OCI-LY7 (cell line): Measurements from ENCODE around the gene S100A8. TPM values are rescaled to one million over a fixed set of nuclear protein-coding genes. Genes with fewer than 3 reads are reported as not detected.

Experiments used
- Bru-seq: library from RNA; stranded (reverse); fragments of 400-500 nt; gene quantifications from one replicate; lab custom pipeline; 2021; lab: Mats Ljungman, UMichigan
- BruChase-seq, 2 experiments: library from RNA; stranded (reverse); fragments of 400-500 nt; gene quantifications; one replicate each; lab custom pipeline; 2021; lab: Mats Ljungman, UMichigan
- BruUV-seq: library from RNA; stranded (reverse); fragments of 400-500 nt; replicated peaks from 2 replicates; lab custom pipeline; 2021; lab: Mats Ljungman, UMichigan
- CTCF ChIA-PET: fragments of 300-600 bp; sonication (Branson Sonifier 250); formaldehyde crosslinking; loops from one replicate; lab custom pipeline; 2022; ENCODE audit warnings: antibody characterized with exemption; ENCODE audit not compliant: unreplicated experiment; lab: Charles Lee
- POLR2A ChIA-PET: fragments of 300-600 bp; sonication (Branson Sonifier 250); formaldehyde crosslinking; loops from one replicate; lab custom pipeline; 2022; ENCODE audit warnings: antibody characterized with exemption; lab: Charles Lee
- DNase-seq: peaks from one replicate; pipeline ENCODE4 v3.0.0-alpha.2; 2015; ENCODE audit warnings: low spot score
- H2AFZ ChIP-seq: fragments of 200-600 bp; sonication (generic), shearing (Covaris generic); 2 replicates; pipeline ENCODE4 v1.6.1; 2014; ENCODE audit warnings: mild to moderate bottlenecking, antibody characterized with exemption, low read length, moderate library complexity
- H3K27ac ChIP-seq: fragments of 200-600 bp; sonication (generic); 2 replicates; pipeline ENCODE4 v1.5.1; 2014; ENCODE audit warnings: mixed run types, low read depth, mild to moderate bottlenecking, moderate library complexity, low read length, inconsistent platforms; ENCODE audit not compliant: poor library complexity, severe bottlenecking
- H3K36me3 ChIP-seq: fragments of 200-600 bp; sonication (generic); 2 replicates; pipeline ENCODE4 v1.6.1; 2014; ENCODE audit warnings: mild to moderate bottlenecking, antibody characterized with exemption, low read length, moderate library complexity, mixed read lengths; ENCODE audit not compliant: insufficient read depth
- H3K4me1 ChIP-seq: fragments of 200-600 bp; sonication (generic); 2 replicates; pipeline ENCODE4 v1.5.1; 2014; ENCODE audit warnings: mild to moderate bottlenecking, low read length; ENCODE audit not compliant: insufficient read depth, poor library complexity, severe bottlenecking
- H3K4me2 ChIP-seq: fragments of 200-600 bp; sonication (generic); 2 replicates; pipeline ENCODE4 v1.6.1; 2014; ENCODE audit warnings: mild to moderate bottlenecking, low read length
- H3K4me3 ChIP-seq: fragments of 200-600 bp; sonication (generic); 2 replicates; pipeline ENCODE4 v1.5.1; 2014; ENCODE audit warnings: mild to moderate bottlenecking, low read depth, low read length; ENCODE audit not compliant: poor library complexity, severe bottlenecking
- H3K79me2 ChIP-seq: fragments of 200-600 bp; sonication (generic); 2 replicates; pipeline ENCODE4 v1.6.1; 2016; ENCODE audit warnings: low read depth, mild to moderate bottlenecking, low read length, moderate library complexity, mixed read lengths; ENCODE audit not compliant: insufficient read depth
- H3K9me2 ChIP-seq: fragments of 200-600 bp; sonication (generic); 2 replicates; pipeline ENCODE4 v1.6.1; 2016; ENCODE audit warnings: mild to moderate bottlenecking, low read length, mixed read lengths; ENCODE audit not compliant: insufficient read depth
- H3K9me3 ChIP-seq: fragments of 200-600 bp; sonication (generic); 2 replicates; pipeline ENCODE4 v1.6.1; 2014; ENCODE audit warnings: mild to moderate bottlenecking, mixed run types, low read length, mixed read lengths
- H4K20me1 ChIP-seq: fragments of 200-600 bp; sonication (generic); 2 replicates; pipeline ENCODE4 v1.6.1; 2014; ENCODE audit warnings: mild to moderate bottlenecking, antibody characterized with exemption, low read length, moderate library complexity, mixed read lengths; ENCODE audit not compliant: insufficient read depth
- CTCF ChIP-seq: fragments of 200-600 bp; sonication (generic); conservative IDR thresholded peaks from 2 replicates; pipeline ENCODE4 v1.5.1; 2014; ENCODE audit warnings: mild to moderate bottlenecking, antibody characterized with exemption, low read length, moderate library complexity, mixed read lengths
- EZH2phosphoT487 ChIP-seq: fragments of 200-600 bp; sonication (generic); IDR thresholded peaks from 2 replicates; pipeline ENCODE4 v1.6.1; 2018; ENCODE audit warnings: low read depth, borderline replicate concordance, mild to moderate bottlenecking, mixed run types, antibody characterized with exemption, low read length, moderate library complexity, mixed read lengths
- intact Hi-C: fragments of 100-400 bp; cut with micrococcal nuclease; formaldehyde crosslinking; loops from one replicate; pipeline ENCODE4 v1.10.0; 2022; ENCODE audit not compliant: unreplicated experiment
- long read RNA-seq: library from polyadenylated mRNA; stranded (forward); transcript quantifications from one replicate; pipeline ENCODE4 v2.0.0, GENCODE V29; 2022
- total RNA-seq, 2 experiments: library from RNA; depleted of rRNA in 1 of 2; stranded (reverse); fragments of >200 nt in 1 of 2; shearing (Covaris generic) in 1 of 2; gene quantifications; 2 replicates each; pipeline ENCODE4 v1.2.3, GENCODE V29; 2014 to 2022

Gene S100A8
- total RNA-seq (2014; rRNA removed; shearing (Covaris generic)): not detected in 2 replicates
- total RNA-seq (2022): not detected in 2 replicates
- Bru-seq, nascent RNA: not detected
- not detected for BruChase-seq, experiment 1, labeled RNA remaining after a 6-hour chase
- BruChase-seq, experiment 2, labeled RNA remaining after a 2-hour chase: not detected
- long read RNA-seq: 0 reads

- H2AFZ ChIP-seq: no peak within 1 kb of the TSS
- BruUV-seq: no TSS peak
- TF ChIP-seq EZH2phosphoT487 (no peak), CTCF (no peak)
- H3K9me2 ChIP-seq: no peaks in the 10 kb centered on the region
- H3K27ac ChIP-seq: no peak within 1 kb of the TSS
- ChIA-PET CTCF (no interaction called here), POLR2A (no interaction called here)
- DNase-seq: no peak
- H3K4me3 ChIP-seq: no peak within 1 kb of the TSS
- no peak within 1 kb of the TSS for H3K4me2 ChIP-seq
- no peaks in the 10 kb centered on the region for H4K20me1 ChIP-seq
- intact Hi-C loops: no loop called here
- H3K79me2 ChIP-seq: no peaks in the 10 kb centered on the region
- H3K9me3 ChIP-seq: no peaks in the 10 kb centered on the region
- no peaks in the 10 kb centered on the region for H3K36me3 ChIP-seq
- no peaks in the 10 kb centered on the region for H3K4me1 ChIP-seq
Observed at GRCh38 chr1:153390938-153391710, at the start of gene S100A8. Gene S100A8 (minus strand): TSS chr1:153391073. CDS start chr1:153390535, 538 bp downstream.

GRCh38 chr1:153439273-153439672 is 48.4 kb upstream of the S100A8 start:
- TF ChIP-seq CTCF: no peak
- TF ChIP-seq EZH2phosphoT487: no peak
- no peak for DNase-seq
- POLR2A ChIA-PET: no interaction called here
- Histone ChIP-seq H3K4me1 (no peaks in the 10 kb centered on the region), H3K9me3 (no peaks in the 10 kb centered on the region), H3K79me2 (no peaks in the 10 kb centered on the region), H3K4me2 (no peak overlapping the region), H3K27ac (no peak overlapping the region), H4K20me1 (no peaks in the 10 kb centered on the region), H3K9me2 (no peaks in the 10 kb centered on the region), H3K4me3 (no peak overlapping the region), H3K36me3 (no peaks in the 10 kb centered on the region), H2AFZ (no peak overlapping the region)
- BruUV-seq: no TSS peak
- CTCF ChIA-PET: no interaction called here
- intact Hi-C loops: no loop called here

- ChIA-PET POLR2A (no interaction called here), CTCF (no interaction called here)
- no peak for TF ChIP-seq CTCF
- no peak for TF ChIP-seq EZH2phosphoT487
- no peaks in the 10 kb centered on the region for H3K79me2 ChIP-seq
- no peak for DNase-seq
- intact Hi-C loops: no loop called here
- H3K36me3 ChIP-seq: no peaks in the 10 kb centered on the region
- no peaks in the 10 kb centered on the region for H3K9me2 ChIP-seq
- H3K9me3 ChIP-seq: no peaks in the 10 kb centered on the region
- BruUV-seq: no TSS peak
- H2AFZ ChIP-seq: no peak overlapping the region
- no peak overlapping the region for H3K27ac ChIP-seq
- no peaks in the 10 kb centered on the region for H3K4me1 ChIP-seq
- H4K20me1 ChIP-seq: no peaks in the 10 kb centered on the region
- no peak overlapping the region for H3K4me3 ChIP-seq
- no peak overlapping the region for H3K4me2 ChIP-seq
Observed at GRCh38 chr1:153438599-153438998, 47.7 kb upstream of the S100A8 start.
